CD14-positive monocyte (primary cell): ENCODE data around the gene C17orf50. TPM values are rescaled to one million over a fixed set of nuclear protein-coding genes. Genes with fewer than 3 reads are reported as not detected.
A peak's percentile ranks its signal among the peaks of the same experiment; 100 is the strongest.

Experiments used
- DNase-seq, 3 donors: peaks; one replicate each; pipeline ENCODE4 v3.0.0-alpha.2; 2011 to 2022
- H2AFZ ChIP-seq: 2 replicates; pipeline ENCODE4 v1.6.0; 2012; ENCODE audit warnings: mild to moderate bottlenecking, low read depth, low read length, inconsistent platforms; ENCODE audit not compliant: insufficient read depth, poor library complexity, severe bottlenecking
- H3K27ac ChIP-seq, 2 donors: 1 replicate in 1 of 2; 2 replicates in 1 of 2; pipeline ENCODE4 v1.5.1; 2012 to 2013; ENCODE audit warnings: low read length in 2 of 2, control low read depth in 1 of 2, inconsistent platforms in 1 of 2, low read depth in 1 of 2, mild to moderate bottlenecking in 1 of 2
- H3K27me3 ChIP-seq, 2 donors: one replicate each; pipeline versions ENCODE4 v1.6.0 to v1.6.1; 2011 to 2013; ENCODE audit warnings: low read length in 2 of 2; ENCODE audit not compliant: control insufficient read depth in 2 of 2, insufficient read depth in 2 of 2
- H3K36me3 ChIP-seq, 2 donors: replicated peaks in 1 of 2; 1 replicate in 1 of 2; 2 replicates in 1 of 2; pipeline versions ENCODE4 v1.5.1 to v1.6.1; 2012 to 2013; ENCODE audit warnings: low read length in 2 of 2, control low read depth in 1 of 2, inconsistent platforms in 1 of 2, mild to moderate bottlenecking in 1 of 2; ENCODE audit not compliant: insufficient read depth in 2 of 2, control insufficient read depth in 1 of 2
- H3K4me1 ChIP-seq, 2 donors: 1 replicate in 1 of 2; 2 replicates in 1 of 2; pipeline versions ENCODE4 v1.5.1 to v1.6.1; 2012 to 2013; ENCODE audit warnings: low read length in 2 of 2, control low read depth in 1 of 2, inconsistent platforms in 1 of 2, mild to moderate bottlenecking in 1 of 2, moderate library complexity in 1 of 2; ENCODE audit not compliant: insufficient read depth in 2 of 2, control insufficient read depth in 1 of 2
- H3K4me2 ChIP-seq: replicated peaks from 2 replicates; pipeline ENCODE3; 2012; ENCODE audit warnings: low read length, moderate library complexity, mild to moderate bottlenecking; ENCODE audit not compliant: poor library complexity, severe bottlenecking; ENCODE audit errors: extremely low read depth
- H3K4me3 ChIP-seq, 3 experiments: fragments of 200-600 bp in 1 of 3; sonication (generic) in 1 of 3; replicated peaks in 1 of 3; 1 replicate in 2 of 3; 2 replicates in 1 of 3; pipeline ENCODE4 v1.5.1; 2011 to 2013; ENCODE audit warnings: low read length in 3 of 3, mild to moderate bottlenecking in 3 of 3, control low read depth in 2 of 3, low read depth in 2 of 3, inconsistent platforms in 1 of 3, moderate library complexity in 1 of 3
- H3K79me2 ChIP-seq: 2 replicates; pipeline ENCODE4 v1.6.0; 2012; ENCODE audit warnings: mild to moderate bottlenecking, control low read depth, inconsistent platforms, low read length, moderate library complexity; ENCODE audit not compliant: insufficient read depth
- H3K9ac ChIP-seq: 2 replicates; pipeline ENCODE4 v1.6.0; 2017; ENCODE audit warnings: low read length, mild to moderate bottlenecking; ENCODE audit not compliant: insufficient read depth, poor library complexity, severe bottlenecking
- H3K9me3 ChIP-seq, 2 donors: replicated peaks in 1 of 2; 1 replicate in 1 of 2; 2 replicates in 1 of 2; pipeline versions ENCODE4 v1.5.1 to v1.6.1; 2012 to 2013; ENCODE audit warnings: low read length in 2 of 2, control low read depth in 1 of 2; ENCODE audit not compliant: control insufficient read depth in 1 of 2, insufficient read depth in 1 of 2
- H4K20me1 ChIP-seq: 2 replicates; pipeline ENCODE4 v1.6.0; 2012; ENCODE audit warnings: mild to moderate bottlenecking, low read length, control low read depth, moderate library complexity; ENCODE audit not compliant: insufficient read depth
- H3K27ac Mint-ChIP-seq, 7 donors: one replicate each; pipeline ENCODE4 v1.8.0; 2020; ENCODE audit warnings: mild to moderate bottlenecking in 7 of 7, mixed read lengths in 7 of 7, moderate library complexity in 6 of 7, inconsistent platforms in 2 of 7
- H3K27me3 Mint-ChIP-seq, 3 donors: one replicate each; pipeline ENCODE4 v1.8.0; 2021 to 2022; ENCODE audit warnings: low read depth in 3 of 3, mild to moderate bottlenecking in 3 of 3, mixed read lengths in 3 of 3, moderate library complexity in 3 of 3, inconsistent platforms in 1 of 3
- H3K36me3 Mint-ChIP-seq, 2 donors: one replicate each; pipeline ENCODE4 v1.8.0; 2020; ENCODE audit warnings: mixed read lengths in 2 of 2, inconsistent platforms in 1 of 2, mild to moderate bottlenecking in 1 of 2
- H3K4me1 Mint-ChIP-seq: one replicate; pipeline ENCODE4 v1.8.0; 2020; ENCODE audit warnings: mild to moderate bottlenecking, mixed read lengths
- H3K4me3 Mint-ChIP-seq, 2 donors: one replicate each; pipeline ENCODE4 v1.8.0; 2020; ENCODE audit warnings: mild to moderate bottlenecking in 2 of 2, mixed read lengths in 2 of 2, moderate library complexity in 1 of 2
- H3K9me3 Mint-ChIP-seq, 7 donors: one replicate each; pipeline ENCODE4 v1.8.0; 2020 to 2022; ENCODE audit warnings: mixed read lengths in 7 of 7, mild to moderate bottlenecking in 6 of 7, moderate library complexity in 6 of 7, inconsistent platforms in 2 of 7
- WGBS: methylation state at CpG from one replicate; pipeline ENCODE4 v1.1.5; 2013; ENCODE audit warnings: missing lambda C conversion rate; ENCODE audit not compliant: insufficient coverage; 5-methylcytosine and 5-hydroxymethylcytosine counted together
- intact Hi-C, 2 donors: fragments of 100-400 bp; cut with micrococcal nuclease; formaldehyde crosslinking; loops; one replicate each; pipeline versions ENCODE4 v1.15.0 to v1.15.1; 2023
- polyA plus RNA-seq, 3 donors: library from polyadenylated mRNA; depleted of rRNA in 1 of 3; unstranded in 2 of 3; stranded (reverse) in 1 of 3; fragments of 300-500 nt in 2 of 3; fragments of >200 nt in 1 of 3; fragmentation: Illumina TruSeq in 2 of 3; gene quantifications; 1 replicate in 2 of 3; 2 replicates in 1 of 3; pipeline ENCODE4 v1.2.3, GENCODE V29; 2012 to 2021
- TF ChIP-seq, protein P1 (sequence below): fragments of 200-600 bp; IDR thresholded peaks from one replicate; pipeline ENCODE4 v1.8.0; 2022; ENCODE audit warnings: antibody characterized with exemption, mild to moderate bottlenecking

The C17orf50 gene
- polyA plus RNA-seq, 3 donors: 0.23 TPM; not detected in 2

- Histone ChIP-seq H3K4me1 (peaks cover 10 to 15% of the 10 kb centered on the region in 2 donors), H3K9ac (no peak overlapping the region), H3K4me3 (no peak overlapping the region), H3K27ac (no peak overlapping the region), H2AFZ (no peak overlapping the region), H4K20me1 (no peaks in the 10 kb centered on the region), H3K36me3 (no peaks in the 10 kb centered on the region), H3K79me2 (no peaks in the 10 kb centered on the region), H3K9me3 (peaks cover 0 to 6% of the 10 kb centered on the region in 2 donors), H3K27me3 (peaks cover 47 to 59% of the 10 kb centered on the region in 2 donors), H3K4me2 (no peak overlapping the region)
- H3K4me3 Mint-ChIP-seq: peak overlapping the region in 1 of 2 donors; percentile 75
- H3K27me3 Mint-ChIP-seq: peaks cover 60 to 71% (median 60%) of the 10 kb centered on the region in 3 donors
- peaks cover 0 to 6% (median 0%) of the 10 kb centered on the region in 7 donors for H3K9me3 Mint-ChIP-seq
- no peak for DNase-seq
- TF ChIP-seq, protein P1, sequence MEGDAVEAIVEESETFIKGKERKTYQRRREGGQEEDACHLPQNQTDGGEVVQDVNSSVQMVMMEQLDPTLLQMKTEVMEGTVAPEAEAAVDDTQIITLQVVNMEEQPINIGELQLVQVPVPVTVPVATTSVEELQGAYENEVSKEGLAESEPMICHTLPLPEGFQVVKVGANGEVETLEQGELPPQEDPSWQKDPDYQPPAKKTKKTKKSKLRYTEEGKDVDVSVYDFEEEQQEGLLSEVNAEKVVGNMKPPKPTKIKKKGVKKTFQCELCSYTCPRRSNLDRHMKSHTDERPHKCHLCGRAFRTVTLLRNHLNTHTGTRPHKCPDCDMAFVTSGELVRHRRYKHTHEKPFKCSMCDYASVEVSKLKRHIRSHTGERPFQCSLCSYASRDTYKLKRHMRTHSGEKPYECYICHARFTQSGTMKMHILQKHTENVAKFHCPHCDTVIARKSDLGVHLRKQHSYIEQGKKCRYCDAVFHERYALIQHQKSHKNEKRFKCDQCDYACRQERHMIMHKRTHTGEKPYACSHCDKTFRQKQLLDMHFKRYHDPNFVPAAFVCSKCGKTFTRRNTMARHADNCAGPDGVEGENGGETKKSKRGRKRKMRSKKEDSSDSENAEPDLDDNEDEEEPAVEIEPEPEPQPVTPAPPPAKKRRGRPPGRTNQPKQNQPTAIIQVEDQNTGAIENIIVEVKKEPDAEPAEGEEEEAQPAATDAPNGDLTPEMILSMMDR: no peak
- intact Hi-C loops: no loop called here
- WGBS: 94% methylated on average over 2 of the region's 3 CpGs
- H3K27ac Mint-ChIP-seq: no peak overlapping the region
- H3K4me1 Mint-ChIP-seq: peaks cover 13% of the 10 kb centered on the region
- H3K36me3 Mint-ChIP-seq: peaks cover 0 to 2% of the 10 kb centered on the region in 2 donors
These were observed 32.6 kb downstream of the C17orf50 start for GRCh38 chr17:35793257-35793656.

GRCh38 chr17:35795007-35795870 is 34.6 kb downstream of the C17orf50 start, which contains the start of gene MMP28:
TSS of gene MMP28 (minus strand) at chr17:35795641. CDS start at chr17:35795377, 264 bp downstream.
- peaks cover 54 to 66% (median 62%) of the 10 kb centered on the region in 3 donors for H3K27me3 Mint-ChIP-seq

More at GRCh38 chr17:35795007-35795870, 34.6 kb downstream of the C17orf50 start, which contains the start of gene MMP28:
- intact Hi-C loops: no loop called here
- Mint-ChIP-seq H3K27ac (no peak within 1 kb of the TSS), H3K9me3 (peaks cover 0 to 6% (median 0%) of the 10 kb centered on the region in 7 donors), H3K4me1 (peaks cover 13% of the 10 kb centered on the region), H3K4me3 (peak within 1 kb of the TSS; percentile 75 to 82), H3K36me3 (peaks cover 0 to 2% of the 10 kb centered on the region in 2 donors)
- no peak for DNase-seq
- H3K9me3 ChIP-seq: peaks cover 0 to 6% of the 10 kb centered on the region in 2 donors
- WGBS: under 1% methylated on average over 78 of the region's 89 CpGs
- no peaks in the 10 kb centered on the region for H4K20me1 ChIP-seq
- peaks cover 47 to 57% of the 10 kb centered on the region in 2 donors for H3K27me3 ChIP-seq
- no peaks in the 10 kb centered on the region for H3K36me3 ChIP-seq
- H2AFZ ChIP-seq: peak within 1 kb of the TSS; percentile 67
- TF ChIP-seq, protein P1: no peak
- peak within 1 kb of the TSS in 2 of 3 experiments; percentile 20 to 69 for H3K4me3 ChIP-seq
- H3K4me1 ChIP-seq: peaks cover 10 to 15% of the 10 kb centered on the region in 2 donors
- no peaks in the 10 kb centered on the region for H3K79me2 ChIP-seq
- H3K4me2 ChIP-seq: peak within 1 kb of the TSS; percentile 78
- no peak within 1 kb of the TSS for H3K9ac ChIP-seq
- H3K27ac ChIP-seq: no peak within 1 kb of the TSS
